Measurements from ENCODE around the gene SPACA6.

The SPACA6 gene

DNA sequence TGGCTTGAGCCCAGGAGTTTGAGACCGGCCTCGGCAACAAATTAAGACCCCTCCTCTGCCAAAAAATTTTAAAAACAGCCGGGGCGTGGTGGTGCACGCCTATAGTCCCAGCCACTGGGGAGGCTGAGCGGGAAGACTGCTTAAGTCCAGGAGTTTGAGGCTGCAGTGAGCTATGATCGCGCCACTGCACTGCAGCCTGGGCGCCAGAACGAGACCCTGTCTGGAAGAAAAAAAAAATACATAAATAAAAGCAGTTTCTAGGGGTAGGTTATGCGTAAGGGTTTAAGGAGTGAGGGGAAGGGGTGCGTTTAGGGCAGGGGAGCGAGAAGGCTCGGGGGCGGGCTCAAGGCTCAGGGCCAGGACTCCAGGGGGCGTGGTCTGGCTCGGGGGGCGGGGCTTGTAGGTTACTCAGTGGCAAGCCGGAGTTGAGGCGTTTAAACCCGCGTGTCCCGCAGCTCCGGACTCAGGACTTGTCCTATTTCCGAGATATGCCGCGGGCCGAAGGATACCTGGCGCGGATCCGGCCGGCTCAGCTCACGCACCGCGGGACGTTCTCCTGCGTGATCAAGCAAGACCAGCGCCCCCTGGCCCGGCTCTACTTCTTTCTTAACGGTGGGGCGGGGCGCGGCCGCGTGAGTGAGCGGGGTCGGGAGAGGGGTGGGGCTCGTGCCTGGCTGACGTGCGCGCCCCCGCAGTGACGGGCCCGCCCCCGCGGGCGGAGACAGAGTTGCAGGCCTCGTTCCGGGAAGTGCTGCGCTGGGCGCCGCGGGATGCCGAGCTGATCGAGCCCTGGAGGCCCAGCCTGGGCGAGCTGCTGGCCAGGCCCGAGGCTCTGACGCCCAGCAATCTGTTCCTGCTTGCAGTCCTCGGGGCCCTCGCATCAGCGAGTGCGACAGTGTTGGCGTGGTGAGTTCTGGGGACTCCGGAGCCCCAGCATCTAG is 10.7 kb downstream of the SPACA6 start:
- peak; percentile 98 for DNase-seq (ENCODE audit: low read depth, low spot score)

DNA sequence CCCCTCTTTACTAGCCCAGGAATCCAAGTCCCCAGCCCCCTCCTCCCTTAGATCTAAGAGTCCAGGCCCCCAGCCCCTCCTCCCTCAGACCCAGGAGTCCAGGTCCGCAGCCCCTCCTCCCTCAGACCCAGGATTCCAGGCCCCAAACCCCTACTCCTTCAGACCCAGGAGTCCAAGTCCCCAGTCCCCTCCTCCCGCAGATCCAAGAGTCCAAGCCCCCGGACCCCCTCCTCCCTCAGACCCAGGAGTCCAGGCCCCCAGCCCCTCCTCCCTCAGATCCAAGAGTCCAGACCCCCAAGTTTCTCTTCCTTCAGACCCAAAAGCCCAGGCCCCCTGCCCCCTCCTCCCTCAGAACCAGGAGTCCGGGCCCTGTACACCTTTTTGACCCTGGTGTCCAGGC is 11.5 kb downstream of the SPACA6 start:
- DNase-seq (ENCODE audit: low read depth, low spot score): no peak

DNA sequence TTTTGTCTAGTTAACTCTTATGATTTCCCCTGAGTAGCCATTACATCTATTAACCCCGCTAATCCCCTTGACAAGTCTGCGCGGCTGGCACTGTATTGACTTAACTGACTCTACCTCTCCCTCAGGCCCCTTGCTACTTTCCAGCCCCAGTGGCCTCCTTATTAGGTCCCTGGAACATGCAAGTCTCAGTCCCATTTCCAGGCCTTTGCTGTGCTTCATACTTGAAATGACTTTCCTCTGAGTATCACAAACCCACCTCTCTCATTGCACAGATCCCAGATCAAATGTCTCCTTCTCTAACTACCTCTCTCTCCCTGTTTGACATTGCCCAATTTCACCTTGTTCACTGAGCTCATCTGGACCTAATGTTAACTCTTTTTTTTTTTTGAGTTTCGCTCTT is 13.2 kb downstream of the SPACA6 start:
- no peak for DNase-seq (ENCODE audit: low read depth, low spot score)

DNA sequence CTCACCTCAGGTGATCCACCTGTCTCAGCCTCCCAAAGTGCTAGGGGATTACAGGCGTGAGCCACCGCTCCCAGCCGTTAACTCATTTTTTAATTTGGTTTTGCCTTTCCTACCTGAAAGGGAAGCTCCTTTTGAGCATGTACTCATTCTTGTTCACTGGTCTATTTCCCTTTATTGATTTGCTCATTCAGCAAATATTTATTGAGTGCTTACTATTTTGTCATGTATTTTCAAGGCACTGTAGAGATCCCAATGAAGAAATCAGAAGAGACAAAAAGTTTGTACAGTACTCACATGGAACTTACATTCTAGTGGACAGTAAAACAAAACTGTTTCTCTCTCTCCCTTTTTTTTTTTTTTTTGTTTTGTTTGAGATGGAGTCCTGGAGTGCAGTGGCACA is 13.8 kb downstream of the SPACA6 start:
- no peak for DNase-seq (ENCODE audit: low read depth, low spot score)

DNA sequence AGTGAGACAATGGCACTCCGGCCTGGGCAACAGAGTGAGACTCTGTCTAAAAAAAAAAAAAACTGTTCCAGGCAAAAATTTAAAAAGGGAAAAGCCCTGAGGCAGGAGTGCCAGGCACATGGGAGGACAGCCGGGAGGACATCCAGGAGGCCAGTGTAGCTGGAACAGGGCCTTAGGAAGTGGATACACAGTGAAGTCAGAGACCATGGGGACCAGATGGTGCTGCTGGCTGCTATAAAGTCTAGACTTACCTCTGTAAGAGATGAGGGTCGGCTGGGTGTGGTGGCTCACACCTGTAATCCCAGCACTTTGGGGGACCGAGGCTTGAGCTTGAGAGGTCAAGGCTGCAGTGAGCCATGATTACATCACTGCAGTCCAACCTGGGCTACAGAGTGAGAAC is 15.7 kb downstream of the SPACA6 start:
- no peak for DNase-seq (ENCODE audit: low read depth, low spot score)

DNA sequence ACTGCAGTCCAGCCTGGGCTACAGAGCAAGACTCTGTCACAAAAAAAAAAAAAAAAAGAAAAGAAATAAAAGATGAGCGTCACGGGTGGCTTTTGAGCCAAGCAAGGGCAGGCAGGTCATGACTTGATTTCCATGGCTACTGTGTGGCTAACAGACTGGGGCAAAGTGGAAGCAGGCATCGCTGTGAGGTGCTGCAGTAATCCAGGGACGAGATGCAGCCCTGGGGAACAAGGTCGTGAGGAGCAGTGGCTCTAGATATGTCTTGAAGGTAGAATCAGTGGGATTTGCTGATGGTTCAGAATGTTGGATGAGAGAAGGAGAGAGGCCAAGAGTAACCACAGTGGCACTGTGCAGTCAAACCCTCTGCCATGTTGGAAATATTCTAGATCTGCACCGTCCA is 16.4 kb downstream of the SPACA6 start:
- no peak for DNase-seq (ENCODE audit: low read depth, low spot score)

DNA sequence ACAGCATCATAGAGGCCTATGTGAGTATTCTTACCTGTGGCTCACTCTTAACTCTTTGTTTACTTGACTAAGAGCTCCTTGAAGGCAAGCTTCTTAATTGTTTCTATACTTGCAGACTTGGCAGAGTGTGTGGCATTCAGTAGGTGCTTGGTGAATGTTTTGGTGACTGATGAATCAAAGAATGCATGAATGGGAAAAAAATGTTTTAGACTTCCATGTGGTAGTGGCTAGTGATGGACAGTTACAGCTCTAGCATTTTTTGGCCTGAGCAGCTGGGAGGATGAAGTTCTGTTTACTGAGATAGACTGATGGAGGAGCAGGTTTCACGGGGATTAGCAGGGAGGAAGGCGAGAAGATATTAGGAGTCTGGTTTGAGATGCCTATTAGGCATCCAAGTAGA is 17.0 kb downstream of the SPACA6 start:
- peak; percentile 36 for DNase-seq (ENCODE audit: low read depth, low spot score)

DNA sequence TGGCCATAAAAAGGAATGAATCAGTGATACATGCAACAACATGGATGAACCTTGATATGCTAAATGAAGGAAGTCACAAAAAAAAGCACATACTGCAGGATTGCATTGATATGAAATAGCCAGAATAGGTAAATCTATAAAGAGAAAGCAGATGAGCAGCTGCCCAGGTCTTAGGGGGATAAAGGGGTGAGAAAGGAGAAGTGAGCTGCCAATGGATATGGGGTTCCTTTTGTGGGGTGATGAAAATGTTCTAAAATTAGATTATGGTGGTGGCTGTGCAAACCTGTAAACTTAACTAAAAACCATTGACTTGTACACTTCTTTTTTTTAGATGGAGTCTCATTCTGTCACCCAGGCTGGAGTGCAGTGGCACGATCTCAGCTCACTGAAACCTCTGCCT is 18.6 kb downstream of the SPACA6 start:
- no peak for DNase-seq (ENCODE audit: low read depth, low spot score)

DNA sequence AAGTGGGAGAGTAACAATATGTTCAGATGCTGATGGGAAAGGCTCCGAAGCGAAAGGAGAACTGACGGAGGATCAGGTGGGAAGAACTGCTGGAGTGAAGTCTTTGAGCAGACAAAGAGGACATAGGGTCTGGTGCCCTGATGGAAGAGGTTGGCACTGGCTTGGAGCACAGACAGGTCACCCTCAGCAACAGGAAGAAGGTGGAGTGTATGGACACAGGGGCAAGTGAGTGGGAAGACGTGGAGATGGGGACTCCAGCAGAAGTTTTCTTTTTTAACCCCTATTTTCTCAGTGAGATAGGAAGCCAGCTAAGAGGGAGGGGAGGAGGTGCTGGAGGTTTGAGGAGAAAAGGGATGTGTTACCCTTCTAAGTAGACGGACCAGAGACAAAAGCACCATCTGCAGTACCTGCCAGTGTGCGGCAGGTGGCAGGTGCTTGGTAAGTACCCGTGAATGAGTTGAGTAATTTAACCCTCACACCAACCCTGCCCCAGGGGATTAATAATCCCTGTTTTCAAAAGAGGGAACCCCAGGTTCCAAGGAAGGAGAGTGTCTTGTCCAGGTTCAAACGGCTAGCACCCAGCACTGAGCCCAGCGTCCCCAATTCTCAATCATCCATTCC is 19.4 kb downstream of the SPACA6 start:
- DNase-seq (ENCODE audit: low read depth, low spot score): peak; percentile 50

DNA sequence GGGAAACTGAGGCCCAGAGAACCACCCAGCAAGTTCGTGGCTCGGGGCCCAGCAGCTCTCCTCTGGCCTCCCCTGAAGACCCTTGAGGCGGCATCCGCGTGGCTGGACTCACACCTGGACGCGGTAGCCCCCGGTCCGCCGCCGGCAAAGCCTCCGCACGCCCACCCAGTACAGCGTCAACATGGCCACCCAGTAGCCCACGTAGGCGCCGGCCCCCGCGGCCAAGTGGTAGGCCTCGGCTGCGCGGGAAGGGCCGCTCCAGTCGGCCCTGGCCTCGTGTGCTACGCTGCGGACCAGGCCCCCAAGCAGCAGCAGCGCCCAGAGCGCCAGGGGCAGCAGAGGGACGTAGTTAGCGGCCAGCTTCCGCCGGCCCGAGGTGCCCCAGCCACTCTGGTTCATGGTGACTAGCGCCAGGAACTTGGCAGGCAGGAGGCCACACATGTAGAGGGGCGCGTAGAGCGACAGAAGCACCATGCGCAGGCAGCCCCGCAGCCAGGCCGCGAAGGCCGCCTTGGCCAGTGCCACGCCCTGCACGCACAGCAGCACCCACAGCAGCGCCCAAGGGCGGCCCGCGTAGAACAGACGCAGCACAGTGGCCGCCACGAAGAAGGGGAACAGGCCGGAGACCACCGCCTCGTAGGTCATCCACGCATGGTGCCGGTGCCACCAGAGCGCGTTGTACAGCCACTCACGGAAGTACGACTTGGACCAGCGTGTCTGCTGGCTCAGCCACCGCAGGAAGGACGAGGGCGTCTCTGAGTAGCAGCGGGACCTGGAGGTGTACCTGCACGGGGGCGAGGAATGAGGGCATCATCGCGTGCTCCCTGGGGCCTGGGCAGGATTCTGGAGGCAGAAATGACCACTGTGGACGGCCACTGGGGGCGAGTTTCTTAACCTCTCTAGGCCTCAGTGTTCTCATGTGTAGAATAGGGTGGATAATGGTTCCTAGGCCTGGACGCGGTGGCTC is 20.5 kb downstream of the SPACA6 start:
- DNase-seq (ENCODE audit: low read depth, low spot score): no peak

DNA sequence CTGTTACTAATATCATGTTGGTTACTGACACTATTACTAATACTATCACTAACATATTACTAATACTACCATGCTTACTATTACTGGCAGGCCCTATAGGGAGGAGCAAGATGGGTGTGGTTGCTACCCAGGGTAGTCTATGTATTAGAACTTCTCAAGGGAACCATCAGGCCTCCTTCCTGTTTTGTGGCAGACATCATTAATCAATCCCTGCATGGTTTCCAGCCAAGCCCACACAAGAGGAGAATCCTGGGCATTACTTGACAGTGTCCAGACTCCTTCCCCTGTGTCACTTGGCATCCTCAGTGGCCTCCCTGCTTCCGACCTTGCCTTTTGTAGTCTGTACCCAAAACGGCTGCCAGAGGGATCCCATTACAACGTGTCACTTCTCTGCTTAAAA is 21.7 kb downstream of the SPACA6 start:
- no peak for DNase-seq (ENCODE audit: low read depth, low spot score)

DNA sequence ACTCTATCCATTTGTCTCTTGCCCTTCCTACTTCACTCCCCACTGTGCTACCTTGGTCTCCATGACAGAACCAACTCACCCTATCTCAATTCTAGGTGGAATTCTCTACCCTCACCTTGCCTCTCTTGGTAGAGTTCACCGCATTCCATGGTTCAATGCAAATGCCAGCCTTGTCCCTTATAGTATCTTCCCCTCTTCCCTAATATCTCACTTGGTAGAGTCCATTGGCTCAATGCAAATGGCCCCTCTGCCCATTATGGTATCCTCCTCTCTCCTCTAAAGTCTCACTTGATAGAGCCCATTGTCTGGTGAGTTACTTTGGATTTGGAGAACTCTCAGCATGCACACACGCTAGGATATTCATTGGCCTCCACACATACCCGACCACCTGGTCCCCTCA is 22.7 kb downstream of the SPACA6 start:
- no peak for DNase-seq (ENCODE audit: low read depth, low spot score)

DNA sequence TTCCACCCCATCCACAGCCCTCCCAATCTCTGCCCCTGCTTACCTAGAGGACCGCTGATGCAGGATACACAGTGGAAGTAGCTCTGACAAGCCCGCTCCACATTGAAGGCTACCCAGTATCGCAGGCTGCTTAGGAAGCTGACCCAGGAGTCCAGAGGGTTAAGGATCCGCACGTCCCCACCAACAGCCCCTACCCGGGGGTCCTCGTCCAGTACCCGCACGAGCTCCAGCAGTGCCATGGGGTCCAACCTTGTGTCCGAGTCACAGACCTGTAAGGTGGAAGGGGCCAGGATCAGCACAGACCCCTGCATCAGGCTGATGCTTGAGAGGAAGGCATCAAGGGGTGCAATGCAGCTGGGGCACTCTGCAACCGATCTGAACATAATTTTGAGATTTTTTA is 23.8 kb downstream of the SPACA6 start:
- DNase-seq (ENCODE audit: low read depth, low spot score): no peak

DNA sequence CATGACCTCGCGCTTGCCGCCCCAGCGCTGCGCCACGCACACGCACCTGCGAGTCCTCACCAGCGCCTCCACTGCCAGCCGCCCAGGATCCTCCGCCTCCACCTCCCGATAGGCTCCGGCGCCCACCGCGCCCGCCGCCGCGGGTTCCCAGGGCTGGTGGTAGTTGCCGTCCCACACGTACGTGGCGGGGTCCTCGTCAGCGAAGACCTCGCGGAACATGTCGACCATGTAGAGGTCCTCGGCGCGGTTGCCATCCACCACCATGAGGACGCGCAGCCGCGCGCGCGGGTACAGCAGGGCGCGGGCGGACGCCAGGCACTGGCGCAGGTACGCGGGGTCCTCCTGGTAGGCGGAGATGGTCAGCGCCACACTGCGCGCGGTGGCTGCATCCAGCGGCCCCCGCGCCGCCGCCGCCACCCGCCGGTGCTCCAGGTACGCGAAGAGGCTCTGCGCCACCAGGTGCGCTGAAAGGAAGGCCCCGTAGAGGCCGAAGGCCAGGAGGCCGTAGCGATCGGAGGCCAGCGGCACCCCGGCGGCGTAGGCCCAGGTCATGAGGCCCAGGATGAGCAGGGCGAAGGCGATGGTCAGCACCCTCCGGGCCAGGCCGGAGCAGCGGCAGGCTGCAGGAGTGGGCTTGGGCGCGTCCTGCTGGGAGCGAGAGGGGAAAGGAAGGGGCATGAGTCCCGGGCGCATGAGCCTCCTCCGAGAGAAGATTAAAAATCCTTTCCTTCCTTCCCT is 26.3 kb downstream of the SPACA6 start:
- no peak for DNase-seq (ENCODE audit: low read depth, low spot score)

DNA sequence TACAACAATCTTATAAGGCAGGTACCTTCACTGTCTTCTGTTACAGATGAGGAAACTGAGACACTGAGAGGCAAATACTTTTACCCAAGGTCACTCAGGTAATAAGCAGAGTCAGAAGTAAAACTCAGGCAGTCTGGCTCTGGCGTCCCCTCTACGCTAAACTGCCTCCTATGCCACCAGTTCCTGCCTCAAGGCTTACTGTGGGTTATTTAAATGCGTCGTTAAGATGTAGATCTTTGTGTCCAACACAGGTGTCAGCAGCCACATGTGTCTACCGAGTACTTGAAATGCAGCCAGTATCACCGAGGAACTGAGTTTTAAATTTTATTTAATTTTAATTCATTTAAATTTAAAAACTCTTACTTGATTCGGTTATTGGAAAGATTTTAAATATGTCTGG is 28.8 kb downstream of the SPACA6 start:
- DNase-seq (ENCODE audit: low read depth, low spot score): no peak

DNA sequence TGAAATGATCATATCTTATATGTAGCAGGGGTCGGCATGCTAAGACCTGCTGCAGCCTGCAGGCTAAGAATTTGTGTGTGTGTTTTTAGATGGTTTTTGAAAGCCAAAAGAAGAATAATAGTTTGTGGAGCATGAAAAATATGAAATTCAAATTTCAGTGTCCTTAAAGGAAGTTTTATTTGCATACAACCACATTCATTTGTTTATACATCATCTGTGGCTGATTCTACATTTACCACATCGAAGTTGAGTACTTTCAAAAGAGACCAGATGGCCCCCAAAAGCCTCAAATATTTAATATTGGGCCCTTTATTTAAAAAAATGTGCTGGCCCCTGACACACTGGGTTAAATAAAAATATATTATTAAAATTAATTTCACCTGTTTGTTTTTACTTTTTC is 29.4 kb downstream of the SPACA6 start:
- no peak for DNase-seq (ENCODE audit: low read depth, low spot score)

DNA sequence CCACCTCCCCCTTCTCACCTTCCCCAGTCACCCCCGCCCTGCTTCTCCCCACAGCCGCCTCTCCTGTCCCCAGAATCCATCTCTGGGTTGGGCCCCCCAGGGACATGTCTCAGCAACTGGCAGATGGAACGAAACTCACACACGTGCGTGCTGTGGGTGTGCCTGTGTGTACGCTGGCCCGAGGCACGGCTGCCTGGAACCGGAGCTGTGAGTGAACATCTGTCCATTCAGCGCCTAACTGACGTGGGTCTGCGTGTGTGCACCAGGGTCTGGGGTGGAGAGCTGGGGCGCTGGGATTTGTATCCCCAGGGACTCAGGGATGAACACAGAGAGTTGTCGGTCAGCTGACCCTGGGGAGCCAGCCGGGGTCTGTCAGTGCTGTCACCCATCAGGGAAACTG is 31.4 kb downstream of the SPACA6 start:
- DNase-seq (ENCODE audit: low read depth, low spot score): no peak

DNA sequence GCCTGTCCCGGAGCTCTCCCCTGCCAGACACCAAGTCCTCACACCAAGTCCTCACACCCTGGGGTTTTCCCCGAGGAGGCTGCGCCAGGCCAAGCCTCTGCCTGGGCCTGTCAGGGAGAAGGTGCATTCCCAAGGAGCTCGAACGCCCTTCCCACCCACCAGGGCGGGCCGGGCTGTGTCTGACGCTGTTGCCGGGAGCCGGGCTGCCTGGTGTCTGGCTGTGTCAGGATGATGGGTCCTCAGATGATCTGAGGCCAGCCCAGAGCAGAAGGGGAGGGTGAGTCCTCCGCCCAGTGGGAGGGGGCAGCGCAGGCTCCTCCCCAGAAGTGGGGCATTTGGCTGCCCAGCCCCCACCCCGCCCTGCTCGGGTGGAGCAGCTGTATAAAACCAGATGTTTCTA is 32.9 kb downstream of the SPACA6 start:
- peak; percentile 28 for DNase-seq (ENCODE audit: low read depth, low spot score)

DNA sequence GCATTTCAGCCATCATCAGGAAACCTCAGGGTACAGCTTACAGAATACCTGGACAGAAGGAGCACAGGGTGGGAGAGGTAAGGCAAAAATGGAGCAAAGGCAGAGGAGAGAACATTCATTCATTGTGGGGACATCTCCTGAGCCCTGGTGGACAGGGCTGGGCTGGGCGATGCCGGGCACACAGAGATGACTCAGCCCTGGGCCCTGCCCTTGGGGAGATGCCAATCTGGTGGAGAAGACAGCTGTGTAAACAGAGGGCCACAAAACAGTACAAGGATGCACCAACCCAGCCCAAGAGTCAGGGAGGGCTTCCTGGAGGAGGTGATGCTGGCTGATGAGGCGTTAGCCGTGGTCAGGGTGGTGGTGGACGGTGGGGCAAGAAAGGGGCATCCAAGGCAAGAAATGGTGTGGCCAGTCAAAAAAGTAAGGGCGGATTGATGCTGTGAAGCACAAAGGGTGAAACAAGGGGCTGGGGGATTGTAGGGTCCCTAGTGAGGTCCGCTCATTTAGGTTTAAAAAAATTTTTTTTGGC is 34.3 kb downstream of the SPACA6 start:
- no peak for DNase-seq (ENCODE audit: low read depth, low spot score)

DNA sequence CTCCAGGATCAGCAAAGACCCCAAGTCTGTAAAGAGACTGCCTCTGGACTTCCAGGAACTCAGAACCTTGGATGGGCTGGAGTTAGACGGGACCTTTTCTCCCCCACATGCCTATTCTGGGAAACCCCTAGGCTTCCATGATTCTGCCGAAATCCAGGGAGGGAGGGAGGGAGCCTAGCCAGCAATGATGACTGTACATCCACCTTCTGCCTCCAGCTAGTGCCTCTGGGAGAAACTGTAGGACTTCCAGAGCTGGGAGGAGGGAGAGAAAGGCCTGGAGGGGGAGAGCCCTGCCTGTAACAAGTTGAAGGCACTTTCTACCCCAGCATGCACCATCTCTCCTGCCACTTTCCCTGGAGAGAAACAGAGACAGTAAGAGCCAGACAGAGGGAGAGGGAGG is 36.7 kb downstream of the SPACA6 start:
- DNase-seq (ENCODE audit: low read depth, low spot score): no peak

All from astrocyte of the hippocampus (primary cell).